ENCODE measurements around the gene MYL4.

GRCh38 chr17:47218896-47219430 is 9.8 kb downstream of the MYL4 start:
- TF ChIP-seq BMI1 (IDR thresholded peaks at IDR 0.05; ENCODE audit: borderline replicate concordance): no peak
- no peak for TF ChIP-seq CTCF (IDR thresholded peaks at IDR 0.05 in 2 of 3, conservative IDR thresholded peaks at IDR 0.05 in 1 of 3; ENCODE audit: control insufficient read depth in 2 of 3, extremely low read depth in 1 of 3, insufficient read depth in 1 of 3, low read depth in 3 of 3, low read length in 3 of 3)
- no peak for TF ChIP-seq RELA (IDR thresholded peaks at IDR 0.05; ENCODE audit: borderline replicate concordance, partially characterized antibody)
- no peak for TF ChIP-seq MXI1 (IDR thresholded peaks at IDR 0.05; ENCODE audit: low read depth, low read length)
- TF ChIP-seq YY1 (IDR thresholded peaks at IDR 0.05; ENCODE audit: low read depth, low read length): no peak
- TF ChIP-seq POLR2AphosphoS5 (IDR thresholded peaks at IDR 0.05; ENCODE audit: low read length): no peak
- TF ChIP-seq EZH2 (IDR thresholded peaks at IDR 0.05; ENCODE audit: borderline replicate concordance, control insufficient read depth, low read depth, low read length): no peak
- TF ChIP-seq MAX (IDR thresholded peaks at IDR 0.05; ENCODE audit: low read depth, low read length): no peak
- TF ChIP-seq ZNF24 (IDR thresholded peaks at IDR 0.05): no peak
- TF ChIP-seq MTA3 (IDR thresholded peaks at IDR 0.05; ENCODE audit: borderline replicate concordance, low read length): no peak
- TF ChIP-seq REST (IDR thresholded peaks at IDR 0.05; ENCODE audit: low read depth, low read length): no peak
- TF ChIP-seq TCF3 (IDR thresholded peaks at IDR 0.05; ENCODE audit: borderline replicate concordance, insufficient read depth, low read depth, low read length): no peak

Data from GM12878 (cell line).